AG10803 (cell line): ENCODE data around the gene DPF3.

ENCODE experiments used
- DNase-seq: peaks from one replicate; pipeline ENCODE4 v3.0.0; 2010; ENCODE audit warnings: low read depth
- H3K4me3 ChIP-seq: 2 replicates; pipeline ENCODE4 v1.5.1; 2011; ENCODE audit warnings: mild to moderate bottlenecking, low read length, control low read depth
- CTCF ChIP-seq: conservative IDR thresholded peaks from 2 replicates; pipeline ENCODE4 v1.5.1; 2011; ENCODE audit warnings: mild to moderate bottlenecking, low read length, control low read depth, inconsistent platforms

DPF3 gene

DNA sequence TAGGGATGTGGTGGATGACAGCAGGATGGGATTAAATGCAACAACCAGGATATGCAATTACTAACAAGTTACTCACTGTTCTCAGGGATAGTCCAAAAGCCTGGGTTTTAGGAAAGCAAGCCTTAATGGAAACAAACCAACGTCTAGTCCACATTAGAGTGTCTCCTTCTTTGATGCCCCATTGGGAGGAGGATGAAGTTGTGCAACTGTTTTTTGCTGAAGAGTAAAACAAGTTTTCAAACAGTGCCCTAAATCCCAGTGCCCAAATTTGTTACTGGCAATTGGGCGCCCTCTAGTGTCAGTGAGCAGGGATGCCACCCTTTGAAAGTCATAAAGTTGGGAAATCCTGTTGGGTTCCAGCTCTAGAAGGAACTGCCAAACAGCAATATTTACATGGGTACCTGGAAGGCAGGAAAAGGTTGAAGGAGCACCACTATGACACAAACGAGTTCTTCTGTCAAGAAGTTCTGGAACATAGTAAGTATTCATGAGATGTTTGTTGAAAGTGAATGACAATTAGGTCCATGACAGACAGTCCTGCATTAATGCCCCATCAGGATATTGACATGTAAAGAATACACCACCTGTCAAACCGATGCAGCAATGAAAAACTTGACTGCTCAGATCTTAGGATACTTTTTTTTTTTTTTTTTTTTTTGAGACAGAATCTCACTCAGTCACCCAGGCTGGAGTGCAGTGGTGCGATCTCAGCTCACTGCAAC lies 11.1 kb upstream of the DPF3 start:
- no peak overlapping the region for H3K4me3 ChIP-seq
- DNase-seq = peak; percentile 85
- TF ChIP-seq CTCF = peak; percentile 96

DNA sequence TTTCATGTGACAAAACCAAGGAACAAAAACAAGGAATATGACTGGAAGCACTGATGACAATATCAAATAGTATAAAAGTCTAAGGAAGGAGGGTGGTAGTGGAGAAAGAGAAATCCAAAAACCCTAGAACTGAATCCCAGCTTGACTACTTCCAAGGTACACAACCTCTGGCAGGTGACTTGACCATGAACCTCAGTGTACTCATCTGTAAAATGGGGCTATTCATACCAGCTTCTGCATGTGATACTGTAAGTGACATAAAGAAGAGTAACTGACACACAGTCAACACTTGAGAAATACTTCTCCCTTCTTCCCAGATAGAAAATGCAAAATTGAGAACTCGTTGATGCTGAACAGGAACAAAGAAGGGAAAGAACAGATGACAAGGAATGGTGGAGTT lies 10.3 kb upstream of the DPF3 start:
- no peak overlapping the region for H3K4me3 ChIP-seq
- no peak for TF ChIP-seq CTCF
- no peak for DNase-seq

GRCh38 chr14:72903716-72904115 lies 9.8 kb upstream of the DPF3 start:
- DNase-seq = no peak
- no peak overlapping the region for H3K4me3 ChIP-seq
- no peak for TF ChIP-seq CTCF

GRCh38 chr14:72902801-72903530 lies 9.1 kb upstream of the DPF3 start:
- TF ChIP-seq CTCF = no peak
- H3K4me3 ChIP-seq = no peak overlapping the region
- no peak for DNase-seq

DNA sequence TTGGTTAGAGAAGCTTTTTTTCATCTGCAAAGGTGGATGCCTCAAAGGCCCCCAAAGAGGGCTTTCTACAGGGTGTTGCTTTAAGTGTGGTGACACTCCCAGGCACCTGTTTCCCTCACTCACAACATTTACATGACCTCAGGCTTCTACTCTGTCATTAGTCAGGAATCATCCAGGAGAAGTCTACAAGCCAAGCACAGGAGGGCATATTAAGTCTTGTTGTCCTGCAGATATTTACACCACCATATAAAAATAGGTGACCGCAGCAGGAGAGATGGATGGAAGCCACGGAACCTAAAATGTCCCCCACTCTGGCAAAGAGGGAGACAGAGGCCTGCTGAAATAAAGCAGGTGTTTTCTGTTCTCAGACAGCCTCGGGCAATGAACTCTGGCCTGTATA lies 7.5 kb upstream of the DPF3 start:
- H3K4me3 ChIP-seq = no peak overlapping the region
- TF ChIP-seq CTCF = no peak
- DNase-seq = no peak

DNA sequence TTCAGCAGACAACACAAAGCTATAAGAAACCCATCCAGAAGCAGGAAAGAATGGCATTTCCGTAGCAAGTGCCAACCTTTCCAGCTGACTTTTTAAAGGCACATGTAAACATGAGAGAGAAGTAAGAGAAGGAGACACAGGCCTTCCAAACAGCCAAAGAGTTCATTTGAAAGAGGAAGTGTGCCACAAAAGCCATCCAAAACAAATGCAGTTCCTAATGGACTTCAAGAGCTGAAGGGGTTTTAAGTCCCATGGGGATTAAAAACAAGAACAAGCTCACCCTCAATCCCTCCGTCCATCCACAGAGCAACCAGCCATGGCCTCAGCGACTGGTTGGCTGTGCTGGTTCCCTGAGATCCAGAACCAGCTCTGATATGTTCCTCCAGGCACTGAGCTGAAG lies 4.5 kb upstream of the DPF3 start:
- TF ChIP-seq CTCF = no peak

GRCh38 chr14:72894623-72895378 lies 900 bp upstream of the DPF3 start:
- H3K4me3 ChIP-seq = peak overlapping the region; percentile 83
- DNase-seq = no peak
- TF ChIP-seq CTCF = no peak

More for the DNA sequence above, 4.5 kb upstream of the DPF3 start:
- no peak overlapping the region for H3K4me3 ChIP-seq
- DNase-seq = no peak
